ENCODE results near the gene MRPL54. TPM values are rescaled to one million over a fixed set of nuclear protein-coding genes. Genes with fewer than 3 reads are reported as not detected.
"Not testable (repeated sequence)": the region's sequence is repeated elsewhere in the genome, so short reads cannot be mapped to it uniquely, and the experiment has no call there.

MRPL54 gene
- polyA plus RNA-seq, 3 donors: 26.4 to 46.6 (median 42.0) TPM

- DNase-seq (ENCODE audit: extremely low read depth in 1 of 11, low read depth in 9 of 11, low spot score in 4 of 11): no peak
Measured at GRCh38 chr19:3760871-3761361, 1.6 kb upstream of the MRPL54 start.

DNA sequence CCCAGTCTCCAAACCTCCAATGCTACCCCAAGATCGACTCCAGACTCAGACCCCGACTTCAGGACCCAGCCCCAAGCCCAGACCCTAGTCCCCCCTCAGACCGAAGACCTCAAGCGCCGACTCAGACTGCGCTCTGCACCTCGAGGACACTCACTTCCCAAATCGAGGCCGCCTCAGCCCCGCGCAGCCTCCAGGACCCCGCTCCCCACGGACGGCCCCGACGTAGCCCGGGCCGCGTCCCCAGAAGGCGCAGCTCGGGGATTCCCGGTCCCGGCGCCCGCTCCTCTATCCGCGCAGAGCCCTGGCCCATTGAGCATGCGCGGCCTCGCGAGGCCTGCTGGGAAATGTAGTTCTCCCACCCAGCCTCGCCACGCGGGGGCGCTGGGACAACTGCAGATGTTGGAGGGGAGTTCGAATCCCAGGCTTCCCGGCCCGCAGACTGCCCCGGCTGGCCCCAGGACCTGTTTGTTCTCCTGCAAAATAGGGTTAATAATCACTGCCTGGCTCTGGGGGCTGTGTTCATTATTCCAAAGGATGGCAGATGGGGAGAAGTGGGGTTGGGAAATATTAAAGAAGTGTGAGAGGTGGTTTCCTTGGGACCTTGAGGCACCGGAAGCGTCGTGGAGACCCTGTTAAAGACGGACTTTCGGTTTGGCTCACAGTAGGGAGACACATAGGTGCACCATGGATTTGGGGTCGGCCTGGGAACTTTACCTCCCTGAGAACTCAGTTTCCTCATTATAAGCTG lies 926 bp upstream of the MRPL54 start, which contains the start of gene APBA3:
Gene APBA3 (minus strand): TSS at position 311 of the 748 bp plus-strand sequence. CDS start 1,428 bp downstream, outside the sequence.
- peak; percentile 60 to 88 (median 81) for DNase-seq (ENCODE audit: extremely low read depth in 1 of 11, low read depth in 9 of 11, low spot score in 4 of 11)

DNA sequence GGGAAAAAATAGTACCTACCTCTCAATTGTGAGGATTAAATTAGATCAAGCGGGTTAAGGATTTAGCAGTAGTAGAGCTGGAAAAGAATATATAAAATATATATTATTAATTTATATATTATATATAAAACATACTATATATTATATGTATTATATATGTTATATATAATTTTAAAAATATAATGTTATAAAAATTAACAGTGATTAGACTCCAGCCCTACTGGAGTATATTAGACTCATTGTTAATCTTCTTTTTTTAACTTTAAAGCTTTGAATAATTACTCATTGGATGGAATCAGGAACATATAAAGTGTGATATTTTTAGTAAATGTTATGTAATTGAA lies 380 bp upstream of the MRPL54 start:
- DNase-seq (ENCODE audit: extremely low read depth in 1 of 11, low read depth in 9 of 11, low spot score in 4 of 11): no peak

- DNase-seq (ENCODE audit: extremely low read depth in 1 of 11, low read depth in 9 of 11, low spot score in 4 of 11): no peak
Measured at GRCh38 chr19:3765121-3765520, 2.6 kb downstream of the MRPL54 start.

DNA sequence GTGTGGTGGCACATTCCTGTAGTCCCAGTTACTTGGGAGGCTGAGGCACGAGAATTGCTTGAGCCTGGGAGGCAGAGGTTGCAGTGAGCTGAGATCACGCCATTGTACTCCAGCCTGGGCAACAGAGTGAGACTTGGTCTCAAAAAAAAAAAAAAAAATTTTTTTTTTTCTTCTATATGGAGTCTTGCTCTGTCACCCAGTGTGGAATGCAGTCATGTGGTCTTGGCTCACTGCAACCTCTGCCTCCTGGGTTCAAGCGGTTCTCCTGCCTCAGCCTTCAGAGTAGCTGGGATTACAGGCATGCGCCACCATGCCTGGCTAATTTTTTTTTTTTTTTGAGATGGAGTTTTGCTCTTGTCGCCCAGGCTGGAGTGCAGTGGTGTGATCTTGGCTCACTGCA lies 3.3 kb downstream of the MRPL54 start:
- not testable (repeated sequence) for DNase-seq (ENCODE audit: extremely low read depth in 1 of 11, low read depth in 9 of 11, low spot score in 4 of 11)

- no peak for DNase-seq (ENCODE audit: extremely low read depth in 1 of 11, low read depth in 9 of 11, low spot score in 4 of 11)
Measured at GRCh38 chr19:3766520-3766919, 4.0 kb downstream of the MRPL54 start.

DNA sequence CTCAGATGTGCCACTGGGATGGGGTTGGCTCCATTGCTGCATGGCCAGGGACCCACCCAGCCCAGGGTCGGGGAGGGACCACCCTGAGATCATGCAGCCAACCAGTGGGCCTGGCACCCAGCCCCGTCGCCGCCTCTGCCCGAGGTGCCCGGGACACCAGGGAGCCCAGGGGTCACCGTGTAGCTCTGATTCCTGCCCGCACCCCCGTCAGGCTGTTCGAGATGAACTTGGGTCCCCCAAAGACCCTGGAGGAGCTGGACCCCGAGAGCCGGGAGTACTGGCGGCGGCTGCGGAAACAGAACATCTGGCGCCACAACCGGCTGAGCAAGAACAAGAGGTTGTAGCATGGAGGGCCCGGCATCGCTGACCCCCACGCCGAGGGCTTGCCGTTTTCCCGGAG lies 4.6 kb downstream of the MRPL54 start:
- DNase-seq (ENCODE audit: extremely low read depth in 1 of 11, low read depth in 9 of 11, low spot score in 4 of 11): no peak

- DNase-seq (ENCODE audit: extremely low read depth in 1 of 11, low read depth in 9 of 11, low spot score in 4 of 11): no peak
Measured at GRCh38 chr19:3768015-3768747, 5.7 kb downstream of the MRPL54 start.

- no peak for DNase-seq (ENCODE audit: extremely low read depth in 1 of 11, low read depth in 9 of 11, low spot score in 4 of 11)
Measured at GRCh38 chr19:3768748-3769099, 6.2 kb downstream of the MRPL54 start.

DNA sequence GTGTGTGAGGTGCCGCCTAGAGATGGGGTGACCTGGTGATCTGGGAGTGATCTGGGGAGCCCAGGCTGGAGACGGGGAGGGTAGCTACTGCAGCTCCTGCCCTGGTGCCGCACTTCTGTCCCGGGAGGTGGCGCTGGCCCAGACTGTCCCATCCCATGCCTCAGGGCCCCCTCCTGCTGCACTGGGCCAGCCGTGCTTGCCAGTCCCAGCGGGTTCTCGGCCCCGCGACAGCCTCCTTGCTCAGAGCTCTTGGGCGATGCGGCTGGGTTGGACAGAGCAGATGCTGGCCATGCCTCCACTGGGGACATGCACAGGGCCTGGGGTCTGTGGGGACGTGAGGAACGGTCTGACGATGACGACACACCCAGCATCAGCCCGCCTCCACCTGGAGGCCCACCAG lies 7.0 kb downstream of the MRPL54 start:
- no peak for DNase-seq (ENCODE audit: extremely low read depth in 1 of 11, low read depth in 9 of 11, low spot score in 4 of 11)

- no peak for DNase-seq (ENCODE audit: extremely low read depth in 1 of 11, low read depth in 9 of 11, low spot score in 4 of 11)
Measured at GRCh38 chr19:3770136-3770999, 7.9 kb downstream of the MRPL54 start.

DNA sequence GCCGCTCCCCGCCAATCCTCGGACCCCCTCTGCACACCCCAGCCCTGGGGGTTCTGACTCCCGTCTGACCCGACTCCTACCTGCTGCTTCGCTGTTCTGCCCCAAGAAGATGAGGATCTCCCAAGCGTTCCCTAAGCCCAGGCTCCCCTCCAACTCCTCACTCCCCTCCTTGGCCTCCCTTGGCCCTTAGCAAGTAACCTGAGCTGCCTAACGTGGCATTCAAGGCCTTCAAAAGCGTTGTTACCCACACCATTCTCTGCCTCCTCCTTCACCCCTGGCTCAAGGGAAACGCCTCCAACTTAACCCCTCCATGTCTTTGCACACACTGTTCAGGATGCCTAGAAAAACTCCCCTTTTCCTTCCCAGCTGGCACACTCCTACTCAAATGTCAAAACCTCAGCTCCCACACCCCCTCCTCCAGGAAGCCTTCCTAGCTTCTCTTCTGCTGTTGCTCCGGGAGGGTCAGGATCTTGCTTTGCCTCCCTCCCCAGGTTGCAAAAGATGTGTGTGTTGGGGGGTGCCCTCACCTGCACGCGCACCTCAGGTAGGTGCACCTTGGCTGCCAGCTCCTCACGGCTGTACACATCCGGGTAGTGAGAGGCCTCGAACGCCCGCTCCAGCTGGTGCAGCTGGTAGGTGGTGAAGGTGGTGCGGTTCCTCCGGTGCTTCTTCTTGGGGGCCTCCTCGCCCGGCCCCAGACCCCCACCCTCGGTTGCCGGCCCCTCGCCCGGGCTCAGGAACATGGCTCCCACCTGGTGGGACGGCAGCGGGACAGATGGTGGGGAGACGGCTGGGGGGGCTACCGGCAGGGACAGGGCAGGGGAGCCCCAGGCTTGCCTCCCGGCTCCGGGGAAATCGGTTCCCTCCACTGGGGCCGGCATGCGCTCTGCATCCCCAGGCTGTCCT lies 8.8 kb downstream of the MRPL54 start:
- no peak for DNase-seq (ENCODE audit: extremely low read depth in 1 of 11, low read depth in 9 of 11, low spot score in 4 of 11)

GRCh38 chr19:3771906-3772455 lies 9.5 kb downstream of the MRPL54 start, which contains the start of gene RAX2:
Gene RAX2, minus strand, starts transcription at chr19:3772228. Its CDS starts 486 bp downstream, at chr19:3771742.
- DNase-seq (ENCODE audit: extremely low read depth in 1 of 11, low read depth in 9 of 11, low spot score in 4 of 11): peak in 2 of 11 donors; percentile 43 to 52

- no peak for DNase-seq (ENCODE audit: extremely low read depth in 1 of 11, low read depth in 9 of 11, low spot score in 4 of 11)
Measured at GRCh38 chr19:3773814-3774515, 11.5 kb downstream of the MRPL54 start.

GRCh38 chr19:3774621-3775373 lies 12.3 kb downstream of the MRPL54 start:
- DNase-seq (ENCODE audit: extremely low read depth in 1 of 11, low read depth in 9 of 11, low spot score in 4 of 11): no peak

- DNase-seq (ENCODE audit: extremely low read depth in 1 of 11, low read depth in 9 of 11, low spot score in 4 of 11): no peak
Measured at GRCh38 chr19:3775374-3775711, 12.9 kb downstream of the MRPL54 start.

- no peak for DNase-seq (ENCODE audit: extremely low read depth in 1 of 11, low read depth in 9 of 11, low spot score in 4 of 11)
Measured at GRCh38 chr19:3775831-3776230, 13.3 kb downstream of the MRPL54 start.

All from renal cortex interstitium (tissue), 11 donors.